Measurements from ENCODE around the gene KIF18A. TPM values are rescaled to one million over a fixed set of nuclear protein-coding genes. Genes with fewer than 3 reads are reported as not detected.

The KIF18A gene
- total and polyA plus RNA-seq, 9 of the 15 experiments (the other 6 are each of a cell fraction or from before 2014, with no cell fraction given): 15.1 to 36.1 (median 24.3) TPM

DNA sequence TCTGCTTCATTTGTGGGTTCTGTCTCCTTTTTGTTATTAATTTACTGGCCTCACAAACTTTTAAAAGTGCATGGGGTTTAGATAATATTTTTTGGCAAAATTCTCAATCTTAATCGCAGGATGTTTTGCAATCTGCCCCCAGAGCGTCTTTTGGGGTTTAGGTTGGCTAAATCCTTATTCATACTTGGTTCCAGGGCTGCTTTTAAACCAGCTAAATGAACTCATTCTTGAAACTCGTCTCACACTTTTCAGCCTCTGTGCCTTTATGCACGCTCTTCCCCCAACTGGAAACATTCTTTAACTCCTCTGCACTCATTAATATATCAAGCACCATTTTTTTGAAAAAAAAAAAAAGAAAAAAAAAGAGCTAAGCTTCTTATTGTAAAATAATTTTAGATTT, 131.7 kb downstream of the KIF18A start:
- ATAC-seq: no peak
- Histone ChIP-seq H3K9me1 (ENCODE audit: control insufficient read depth, insufficient read depth, low read length) (no peaks in the 10 kb centered on the region), H3K4me2 (ENCODE audit: insufficient read depth, low read length) (no peak overlapping the region), H3K4me3 (no peak overlapping the region), H2AFZ (ENCODE audit: low read depth, low read length) (no peak overlapping the region), H4K20me1 (replicated peaks; ENCODE audit: control insufficient read depth, insufficient read depth, low read length) (no peaks in the 10 kb centered on the region), H3K9ac (ENCODE audit: insufficient read depth in 1 of 2, low read depth in 2 of 2, low read length in 2 of 2) (no peak overlapping the region), H3K79me2 (ENCODE audit: control insufficient read depth, insufficient read depth, low read length) (no peaks in the 10 kb centered on the region), H3K9me3 (replicated peaks; ENCODE audit: control insufficient read depth, insufficient read depth, low read depth, low read length) (no peaks in the 10 kb centered on the region), H3K27me3 (ENCODE audit: control insufficient read depth in 2 of 2, insufficient read depth in 2 of 2, low read length in 2 of 2) (no peaks in the 10 kb centered on the region), H3K27ac (ENCODE audit: extremely low read depth, low read depth, low read length) (no peak overlapping the region), H3K4me1 (replicated peaks in 1 of 2; ENCODE audit: control insufficient read depth in 2 of 2, insufficient read depth in 2 of 2, low read length in 2 of 2) (no peaks in the 10 kb centered on the region), H3K36me3 (ENCODE audit: control insufficient read depth, insufficient read depth, low read length) (no peaks in the 10 kb centered on the region)
- 0% methylated on average over 4 of the region's 4 CpGs for WGBS (ENCODE audit: insufficient coverage, low coverage, missing lambda C conversion rate)
- POLR2A ChIA-PET: no interaction called here
- CTCF ChIA-PET (ENCODE audit: low intra/inter-chr PET ratio): no interaction called here
- no peak for FAIRE-seq
- no TSS peak for BruUV-seq (replicated peaks)
- intact Hi-C loops (cut with micrococcal nuclease): no loop called here
- DNase-seq (ENCODE audit: extremely low read depth in 1 of 4, low spot score in 3 of 4): no peak
- TF ChIP-seq ZFP1 (CRISPR knock-in tag; IDR thresholded peaks at IDR 0.05) (no peak), SRSF1 (IDR thresholded peaks at IDR 0.05; ENCODE audit: low read depth, low read length) (no peak), POLR2AphosphoS2 (IDR thresholded peaks at IDR 0.05; ENCODE audit: low read length) (no peak), HMG20B (CRISPR knock-in tag; IDR thresholded peaks at IDR 0.05) (no peak), HLTF (IDR thresholded peaks at IDR 0.05) (no peak), CREBBP (IDR thresholded peaks at IDR 0.05; ENCODE audit: low read depth, low read length) (no peak)
- in situ Hi-C loops (cut with MboI): no loop called here

DNA sequence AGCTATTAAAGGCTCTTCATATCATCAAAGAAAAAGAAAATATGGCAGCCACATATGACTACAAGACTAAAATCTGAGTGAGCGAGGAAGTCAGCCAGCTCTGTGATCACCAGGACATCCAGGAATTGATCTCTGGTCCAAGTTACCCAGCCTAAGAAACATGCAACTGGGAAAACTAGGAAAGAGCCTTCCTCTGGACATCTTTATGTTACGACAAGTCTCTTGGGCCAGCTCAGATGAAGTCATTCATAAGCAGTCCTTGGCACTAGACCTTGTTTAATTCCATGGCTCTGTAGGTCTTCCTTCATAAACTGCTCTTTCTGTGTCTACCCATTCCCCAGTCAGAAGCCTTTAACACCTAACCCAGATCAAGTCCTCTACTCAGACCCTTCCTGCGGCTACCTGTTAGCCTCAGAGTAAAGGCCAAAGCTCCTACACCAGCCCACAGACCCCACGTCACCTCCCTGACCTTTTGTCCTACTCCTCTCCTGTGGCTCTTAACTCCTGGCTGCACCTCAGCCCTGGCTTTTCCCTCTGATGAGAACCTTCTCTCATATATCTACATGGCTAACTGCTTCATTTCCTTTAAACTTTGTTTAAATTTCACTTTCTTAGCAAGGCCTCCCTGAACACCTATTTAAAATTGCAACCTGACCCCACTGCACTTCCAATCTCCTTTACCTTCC, 134.0 kb downstream of the KIF18A start:
- 0% methylated on average over 4 of the region's 4 CpGs for WGBS (ENCODE audit: insufficient coverage, low coverage, missing lambda C conversion rate)
- no peak overlapping the region for H3K27ac ChIP-seq (ENCODE audit: extremely low read depth, low read depth, low read length)
- H3K9me3 ChIP-seq (replicated peaks; ENCODE audit: control insufficient read depth, insufficient read depth, low read depth, low read length): no peaks in the 10 kb centered on the region
- intact Hi-C loops (cut with micrococcal nuclease): no loop called here
- CTCF ChIA-PET (ENCODE audit: low intra/inter-chr PET ratio): no interaction called here
- H3K4me3 ChIP-seq: no peak overlapping the region
- in situ Hi-C loops (cut with MboI): no loop called here
- no peaks in the 10 kb centered on the region for H3K9me1 ChIP-seq (ENCODE audit: control insufficient read depth, insufficient read depth, low read length)
- H2AFZ ChIP-seq (ENCODE audit: low read depth, low read length): no peak overlapping the region
- POLR2A ChIA-PET: interaction anchor here (0.6 to 0.8 kb wide), 2 partner anchors 12 to 136 kb away, joined by 3 read pairs; no protein-coding TSS in a partner anchor
- no peaks in the 10 kb centered on the region for H4K20me1 ChIP-seq (replicated peaks; ENCODE audit: control insufficient read depth, insufficient read depth, low read length)
- H3K27me3 ChIP-seq (ENCODE audit: control insufficient read depth in 2 of 2, insufficient read depth in 2 of 2, low read length in 2 of 2): no peaks in the 10 kb centered on the region
- H3K4me1 ChIP-seq (replicated peaks in 1 of 2; ENCODE audit: control insufficient read depth in 2 of 2, insufficient read depth in 2 of 2, low read length in 2 of 2): no peaks in the 10 kb centered on the region
- no peaks in the 10 kb centered on the region for H3K79me2 ChIP-seq (ENCODE audit: control insufficient read depth, insufficient read depth, low read length)
- H3K9ac ChIP-seq (ENCODE audit: insufficient read depth in 1 of 2, low read depth in 2 of 2, low read length in 2 of 2): no peak overlapping the region
- no peak for ATAC-seq
- H3K36me3 ChIP-seq (ENCODE audit: control insufficient read depth, insufficient read depth, low read length): no peaks in the 10 kb centered on the region
- no peak overlapping the region for H3K4me2 ChIP-seq (ENCODE audit: insufficient read depth, low read length)
- FAIRE-seq: no peak
- no TSS peak for BruUV-seq (replicated peaks)
- no peak for DNase-seq (ENCODE audit: extremely low read depth in 1 of 4, low spot score in 3 of 4)
- TF ChIP-seq FOXK1 (CRISPR knock-in tag; IDR thresholded peaks at IDR 0.05; ENCODE audit: borderline replicate concordance) (no peak), LEF1 (IDR thresholded peaks at IDR 0.05) (no peak), NR2F6 (CRISPR knock-in tag; IDR thresholded peaks at IDR 0.05) (no peak), RFX1 (IDR thresholded peaks at IDR 0.05) (no peak), ZNF436 (CRISPR knock-in tag; IDR thresholded peaks at IDR 0.05) (no peak), ZNF699 (CRISPR knock-in tag; IDR thresholded peaks at IDR 0.05; ENCODE audit: insufficient replicate concordance) (no peak), ZNF175 (CRISPR knock-in tag; IDR thresholded peaks at IDR 0.05; ENCODE audit: low read depth) (no peak), SUPT5H (IDR thresholded peaks at IDR 0.05) (no peak), CBX5 (IDR thresholded peaks at IDR 0.05; ENCODE audit: borderline replicate concordance, low read depth) (no peak)
- TF ChIP-seq, protein P1, sequence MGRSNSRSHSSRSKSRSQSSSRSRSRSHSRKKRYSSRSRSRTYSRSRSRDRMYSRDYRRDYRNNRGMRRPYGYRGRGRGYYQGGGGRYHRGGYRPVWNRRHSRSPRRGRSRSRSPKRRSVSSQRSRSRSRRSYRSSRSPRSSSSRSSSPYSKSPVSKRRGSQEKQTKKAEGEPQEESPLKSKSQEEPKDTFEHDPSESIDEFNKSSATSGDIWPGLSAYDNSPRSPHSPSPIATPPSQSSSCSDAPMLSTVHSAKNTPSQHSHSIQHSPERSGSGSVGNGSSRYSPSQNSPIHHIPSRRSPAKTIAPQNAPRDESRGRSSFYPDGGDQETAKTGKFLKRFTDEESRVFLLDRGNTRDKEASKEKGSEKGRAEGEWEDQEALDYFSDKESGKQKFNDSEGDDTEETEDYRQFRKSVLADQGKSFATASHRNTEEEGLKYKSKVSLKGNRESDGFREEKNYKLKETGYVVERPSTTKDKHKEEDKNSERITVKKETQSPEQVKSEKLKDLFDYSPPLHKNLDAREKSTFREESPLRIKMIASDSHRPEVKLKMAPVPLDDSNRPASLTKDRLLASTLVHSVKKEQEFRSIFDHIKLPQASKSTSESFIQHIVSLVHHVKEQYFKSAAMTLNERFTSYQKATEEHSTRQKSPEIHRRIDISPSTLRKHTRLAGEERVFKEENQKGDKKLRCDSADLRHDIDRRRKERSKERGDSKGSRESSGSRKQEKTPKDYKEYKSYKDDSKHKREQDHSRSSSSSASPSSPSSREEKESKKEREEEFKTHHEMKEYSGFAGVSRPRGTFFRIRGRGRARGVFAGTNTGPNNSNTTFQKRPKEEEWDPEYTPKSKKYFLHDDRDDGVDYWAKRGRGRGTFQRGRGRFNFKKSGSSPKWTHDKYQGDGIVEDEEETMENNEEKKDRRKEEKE (IDR thresholded peaks at IDR 0.05; ENCODE audit: borderline replicate concordance in 1 of 2, control insufficient read depth in 1 of 2, low read depth in 2 of 2, low read length in 1 of 2): no peak

All from K562 (cell line).